ENCODE data around the gene EDEM2. TPM values are rescaled to one million over a fixed set of nuclear protein-coding genes. Genes with fewer than 3 reads are reported as not detected.
"Not testable (repeated sequence)": the region's sequence is repeated elsewhere in the genome, so short reads cannot be mapped to it uniquely, and the experiment has no call there.

Gene EDEM2
- total RNA-seq, 1 experiment from 2014 or later: 34.7 TPM

DNA sequence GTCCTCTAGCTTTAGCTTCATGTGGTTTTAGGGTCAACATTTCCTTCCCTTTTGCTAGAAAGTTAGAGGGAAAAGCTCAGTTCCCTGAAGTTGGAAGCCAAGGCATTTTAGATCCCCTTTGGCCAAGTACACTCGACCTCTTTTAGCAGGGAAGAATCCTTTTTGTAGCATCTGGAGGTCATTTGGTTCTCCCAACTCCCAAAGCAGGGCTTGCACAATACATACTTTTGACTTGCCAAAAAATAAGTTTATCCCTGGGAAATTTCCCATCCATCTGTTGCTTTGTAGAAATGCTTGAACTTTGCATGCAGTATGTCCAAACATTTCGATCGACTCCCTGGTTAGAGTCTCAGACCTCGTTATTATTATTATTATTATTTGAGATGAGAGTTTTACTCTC lies 4.6 kb upstream of the EDEM2 start:
- no peak for DNase-seq (ENCODE audit: low read depth, low spot score)
- intact Hi-C loops (cut with micrococcal nuclease; ENCODE audit: unreplicated experiment): no loop called here
- no TSS peak for BruUV-seq (replicated peaks)
- Histone ChIP-seq H3K27me3 (ENCODE audit: control insufficient read depth, insufficient read depth, low read length) (no peaks in the 10 kb centered on the region), H3K27ac (ENCODE audit: low read length) (no peak overlapping the region), H3K9me3 (ENCODE audit: control insufficient read depth, insufficient read depth, low read depth, low read length) (no peaks in the 10 kb centered on the region), H3K4me1 (ENCODE audit: control insufficient read depth, insufficient read depth, low read length) (no peaks in the 10 kb centered on the region; the same call in 1 of the 2 replicates), H3K36me3 (ENCODE audit: control insufficient read depth, insufficient read depth, low read length) (peaks cover 3% of the 10 kb centered on the region; the same call in 1 of the 2 replicates), H3K4me3 (ENCODE audit: low read depth in 2 of 2, low read length in 2 of 2) (no peak overlapping the region)
- TF ChIP-seq, protein P1, sequence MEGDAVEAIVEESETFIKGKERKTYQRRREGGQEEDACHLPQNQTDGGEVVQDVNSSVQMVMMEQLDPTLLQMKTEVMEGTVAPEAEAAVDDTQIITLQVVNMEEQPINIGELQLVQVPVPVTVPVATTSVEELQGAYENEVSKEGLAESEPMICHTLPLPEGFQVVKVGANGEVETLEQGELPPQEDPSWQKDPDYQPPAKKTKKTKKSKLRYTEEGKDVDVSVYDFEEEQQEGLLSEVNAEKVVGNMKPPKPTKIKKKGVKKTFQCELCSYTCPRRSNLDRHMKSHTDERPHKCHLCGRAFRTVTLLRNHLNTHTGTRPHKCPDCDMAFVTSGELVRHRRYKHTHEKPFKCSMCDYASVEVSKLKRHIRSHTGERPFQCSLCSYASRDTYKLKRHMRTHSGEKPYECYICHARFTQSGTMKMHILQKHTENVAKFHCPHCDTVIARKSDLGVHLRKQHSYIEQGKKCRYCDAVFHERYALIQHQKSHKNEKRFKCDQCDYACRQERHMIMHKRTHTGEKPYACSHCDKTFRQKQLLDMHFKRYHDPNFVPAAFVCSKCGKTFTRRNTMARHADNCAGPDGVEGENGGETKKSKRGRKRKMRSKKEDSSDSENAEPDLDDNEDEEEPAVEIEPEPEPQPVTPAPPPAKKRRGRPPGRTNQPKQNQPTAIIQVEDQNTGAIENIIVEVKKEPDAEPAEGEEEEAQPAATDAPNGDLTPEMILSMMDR (IDR thresholded peaks at IDR 0.05): no peak
- TF ChIP-seq, protein P2, sequence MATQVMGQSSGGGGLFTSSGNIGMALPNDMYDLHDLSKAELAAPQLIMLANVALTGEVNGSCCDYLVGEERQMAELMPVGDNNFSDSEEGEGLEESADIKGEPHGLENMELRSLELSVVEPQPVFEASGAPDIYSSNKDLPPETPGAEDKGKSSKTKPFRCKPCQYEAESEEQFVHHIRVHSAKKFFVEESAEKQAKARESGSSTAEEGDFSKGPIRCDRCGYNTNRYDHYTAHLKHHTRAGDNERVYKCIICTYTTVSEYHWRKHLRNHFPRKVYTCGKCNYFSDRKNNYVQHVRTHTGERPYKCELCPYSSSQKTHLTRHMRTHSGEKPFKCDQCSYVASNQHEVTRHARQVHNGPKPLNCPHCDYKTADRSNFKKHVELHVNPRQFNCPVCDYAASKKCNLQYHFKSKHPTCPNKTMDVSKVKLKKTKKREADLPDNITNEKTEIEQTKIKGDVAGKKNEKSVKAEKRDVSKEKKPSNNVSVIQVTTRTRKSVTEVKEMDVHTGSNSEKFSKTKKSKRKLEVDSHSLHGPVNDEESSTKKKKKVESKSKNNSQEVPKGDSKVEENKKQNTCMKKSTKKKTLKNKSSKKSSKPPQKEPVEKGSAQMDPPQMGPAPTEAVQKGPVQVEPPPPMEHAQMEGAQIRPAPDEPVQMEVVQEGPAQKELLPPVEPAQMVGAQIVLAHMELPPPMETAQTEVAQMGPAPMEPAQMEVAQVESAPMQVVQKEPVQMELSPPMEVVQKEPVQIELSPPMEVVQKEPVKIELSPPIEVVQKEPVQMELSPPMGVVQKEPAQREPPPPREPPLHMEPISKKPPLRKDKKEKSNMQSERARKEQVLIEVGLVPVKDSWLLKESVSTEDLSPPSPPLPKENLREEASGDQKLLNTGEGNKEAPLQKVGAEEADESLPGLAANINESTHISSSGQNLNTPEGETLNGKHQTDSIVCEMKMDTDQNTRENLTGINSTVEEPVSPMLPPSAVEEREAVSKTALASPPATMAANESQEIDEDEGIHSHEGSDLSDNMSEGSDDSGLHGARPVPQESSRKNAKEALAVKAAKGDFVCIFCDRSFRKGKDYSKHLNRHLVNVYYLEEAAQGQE (IDR thresholded peaks at IDR 0.05; ENCODE audit: insufficient read depth in 1 of 2, low read depth in 2 of 2, low read length in 1 of 2): no peak
- POLR2A ChIA-PET: no interaction called here
- ATAC-seq: no peak
- in situ Hi-C loops (cut with HindIII; ENCODE audit: low pct_unique_long_range_greater_than_20kb, low sequenced_read_pairs): no loop called here
- CTCF ChIA-PET: interaction anchor here (0.6 kb wide), 1 partner anchor 44 kb away, joined by 9 read pairs; no protein-coding TSS in a partner anchor

DNA sequence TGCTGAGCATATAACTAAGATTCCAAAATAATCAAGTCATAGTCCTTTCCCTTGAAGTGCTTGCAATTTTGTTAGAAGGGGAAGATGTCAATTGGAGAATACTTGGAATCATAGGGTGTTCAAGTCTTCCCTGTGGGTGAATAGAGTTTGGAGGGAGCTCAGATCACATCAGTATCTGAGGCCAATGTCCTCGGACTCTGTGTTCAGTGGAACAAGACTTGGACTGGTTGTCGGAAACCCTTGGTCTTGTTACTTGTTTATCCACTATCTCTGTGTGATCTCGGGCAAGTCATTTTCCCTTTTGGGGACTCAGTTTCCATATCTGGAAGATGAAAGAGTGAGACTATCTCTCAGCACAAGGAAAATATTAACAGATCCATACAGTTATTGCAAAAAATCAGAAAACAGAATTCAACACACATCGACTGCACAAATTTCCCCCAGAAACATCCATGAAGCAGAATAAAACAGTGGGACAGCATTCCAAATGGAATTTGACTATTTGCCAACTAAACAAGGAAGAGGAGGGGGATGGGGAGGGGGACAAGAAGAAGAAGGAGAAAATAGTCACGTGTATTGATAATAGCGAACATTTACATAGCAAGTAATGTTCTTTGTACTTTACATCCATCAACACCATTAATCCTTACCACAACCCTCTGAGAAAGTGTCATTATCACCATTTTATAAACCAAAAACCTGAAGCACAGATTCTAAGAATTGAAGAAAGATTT lies 3.9 kb upstream of the EDEM2 start:
- CTCF ChIA-PET: interaction anchor here (0.6 kb wide), 1 partner anchor 45 kb away, joined by 9 read pairs; no protein-coding TSS in a partner anchor
- no TSS peak for BruUV-seq (replicated peaks)
- no peak for DNase-seq (ENCODE audit: low read depth, low spot score)

DNA sequence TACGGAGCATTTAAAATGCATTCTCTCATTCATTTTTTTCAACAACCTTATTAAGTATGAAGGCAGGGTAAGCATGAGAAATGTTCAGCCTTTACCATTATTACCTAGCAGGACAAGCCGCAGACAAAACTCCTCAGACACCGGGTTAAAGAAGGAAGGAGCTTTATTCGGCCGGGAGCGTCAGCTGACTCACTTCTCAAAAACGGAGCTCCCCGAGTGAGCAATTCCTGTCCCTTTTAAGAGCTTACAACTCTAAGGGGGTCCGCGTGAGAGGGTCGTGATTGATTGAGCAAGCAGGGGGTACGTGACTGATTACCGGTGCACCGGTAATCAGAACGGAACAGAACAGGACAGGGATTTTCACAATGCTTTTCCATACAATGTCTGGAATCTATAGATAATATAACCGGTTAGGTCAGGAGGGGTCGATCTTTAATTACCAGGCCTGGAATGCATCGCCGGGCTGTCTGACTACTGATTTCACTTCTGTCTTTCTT lies 487 bp upstream of the EDEM2 start:
- H3K4me3 ChIP-seq (ENCODE audit: low read depth in 2 of 2, low read length in 2 of 2): peak overlapping the region; percentile 92 to 96
- BruUV-seq (replicated peaks); H3K27me3 ChIP-seq (ENCODE audit: control insufficient read depth, insufficient read depth, low read length); POLR2A ChIA-PET; in situ Hi-C loops (cut with HindIII; ENCODE audit: low pct_unique_long_range_greater_than_20kb, low sequenced_read_pairs); DNase-seq (ENCODE audit: low read depth, low spot score); H3K9me3 ChIP-seq (ENCODE audit: control insufficient read depth, insufficient read depth, low read depth, low read length); H3K36me3 ChIP-seq (ENCODE audit: control insufficient read depth, insufficient read depth, low read length); H3K4me1 ChIP-seq (ENCODE audit: control insufficient read depth, insufficient read depth, low read length): not testable (repeated sequence)
- peak; percentile 42 for ATAC-seq
- intact Hi-C loops (cut with micrococcal nuclease; ENCODE audit: unreplicated experiment): loop anchor here (5.0 kb wide), 1 partner anchor 120 kb away; no protein-coding TSS in a partner anchor
- CTCF ChIA-PET: interaction anchor here (0.5 to 1.3 kb wide), 2 partner anchors 50 to 121 kb away, joined by 3 read pairs; no protein-coding TSS in a partner anchor
- peak overlapping the region; percentile 90 for H3K27ac ChIP-seq (ENCODE audit: low read length)

More for the DNA sequence above, 3.9 kb upstream of the EDEM2 start:
- no peak overlapping the region for H3K27ac ChIP-seq (ENCODE audit: low read length)
- ATAC-seq: no peak
- no peak overlapping the region for H3K4me3 ChIP-seq (ENCODE audit: low read depth in 2 of 2, low read length in 2 of 2)
- in situ Hi-C loops (cut with HindIII; ENCODE audit: low pct_unique_long_range_greater_than_20kb, low sequenced_read_pairs) (no loop called here), intact Hi-C loops (cut with micrococcal nuclease; ENCODE audit: unreplicated experiment) (no loop called here)
- POLR2A ChIA-PET: no interaction called here
- H3K9me3 ChIP-seq (ENCODE audit: control insufficient read depth, insufficient read depth, low read depth, low read length): no peaks in the 10 kb centered on the region
- TF ChIP-seq, protein P2 (IDR thresholded peaks at IDR 0.05; ENCODE audit: insufficient read depth in 1 of 2, low read depth in 2 of 2, low read length in 1 of 2): no peak
- TF ChIP-seq TCF7L2 (IDR thresholded peaks at IDR 0.05; ENCODE audit: low read depth, low read length) (no peak), POLR2AphosphoS5 (IDR thresholded peaks at IDR 0.05; ENCODE audit: low read depth, low read length) (no peak), SIN3A (IDR thresholded peaks at IDR 0.05; ENCODE audit: borderline replicate concordance, insufficient read depth, low read depth, low read length) (no peak)
- TF ChIP-seq, protein P1 (IDR thresholded peaks at IDR 0.05): no peak
- peaks cover 2% of the 10 kb centered on the region; the same call in 1 of the 2 replicates for H3K4me1 ChIP-seq (ENCODE audit: control insufficient read depth, insufficient read depth, low read length)
- H3K27me3 ChIP-seq (ENCODE audit: control insufficient read depth, insufficient read depth, low read length): no peaks in the 10 kb centered on the region
- H3K36me3 ChIP-seq (ENCODE audit: control insufficient read depth, insufficient read depth, low read length): peaks cover 5% of the 10 kb centered on the region; the same call in 1 of the 2 replicates

Measured in Panc1 (cell line).